ENCODE measurements around the gene NIPBL. TPM values are rescaled to one million over a fixed set of nuclear protein-coding genes. Genes with fewer than 3 reads are reported as not detected.

NIPBL gene
- total and polyA plus RNA-seq, 2 of the 8 experiments (the other 6 are each of a cell fraction or from before 2014, with no cell fraction given): 21.1 to 53.5 TPM

DNA sequence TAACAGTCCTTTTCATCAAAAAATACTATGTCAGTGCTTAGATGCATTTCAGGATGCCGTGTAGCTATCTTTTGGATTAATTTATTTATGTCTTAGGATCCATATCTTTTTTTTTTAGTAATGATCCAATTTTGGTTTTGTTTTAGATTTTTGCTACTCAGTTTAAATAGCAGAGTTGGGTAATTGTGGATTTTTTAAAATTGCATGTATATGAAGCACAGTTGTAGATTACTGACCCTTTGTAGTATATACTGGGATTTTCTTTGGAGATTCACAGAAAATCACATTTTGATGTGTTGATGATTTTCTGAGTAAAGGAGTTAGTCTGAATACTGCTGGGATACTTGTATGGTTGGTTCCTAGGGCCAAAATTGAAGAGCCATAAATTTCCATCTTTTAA is 111.8 kb downstream of the NIPBL start:
- H3K56ac ChIP-seq (replicated peaks; ENCODE audit: insufficient read length, low read depth, low read length): no peak overlapping the region
- H3K9me3 ChIP-seq (ENCODE audit: insufficient read depth in 2 of 2, low read depth in 1 of 2, low read length in 1 of 2): no peaks in the 10 kb centered on the region
- H3K27ac ChIP-seq (ENCODE audit: low read depth, low read length): no peak overlapping the region
- POLR2A ChIA-PET (ENCODE audit: partially characterized antibody): no interaction called here
- no peaks in the 10 kb centered on the region for H3K79me1 ChIP-seq (ENCODE audit: low read depth, low read length)
- peaks cover 0 to 2% of the 10 kb centered on the region in 2 experiments for H4K20me1 ChIP-seq (replicated peaks in 1 of 2; ENCODE audit: control insufficient read depth in 1 of 2, insufficient read depth in 2 of 2, low read length in 2 of 2)
- no peak overlapping the region for H4K5ac ChIP-seq (ENCODE audit: insufficient read length, low read depth, low read length)
- H3K4ac ChIP-seq (replicated peaks; ENCODE audit: insufficient read length, low read depth, low read length): no peak overlapping the region
- H4K91ac ChIP-seq (replicated peaks; ENCODE audit: insufficient read length, low read length): no peak overlapping the region
- no peak overlapping the region for H3K14ac ChIP-seq (ENCODE audit: insufficient read length)
- H3K4me3 ChIP-seq (ENCODE audit: extremely low read depth in 1 of 4, insufficient read depth in 2 of 4, low read depth in 3 of 4, low read length in 4 of 4): no peak overlapping the region
- 90% methylated on average over 1 of the region's 1 CpG; no CpG with 5 or more reads in 1 of the 2 experiments for WGBS, 2 experiments (ENCODE audit: extremely low coverage in 1 of 2, insufficient coverage in 1 of 2, insufficient read length in 1 of 2, insufficient replicate concordance in 2 of 2, low coverage in 1 of 2, low lambda C conversion rate in 2 of 2, missing lambda C conversion rate in 1 of 2)
- no peak for FAIRE-seq
- DNase-seq (ENCODE audit: low read depth in 1 of 2, low spot score in 2 of 2): no peak
- H3K4me1 ChIP-seq (replicated peaks in 1 of 4; ENCODE audit: control insufficient read depth in 3 of 4, insufficient read depth in 4 of 4, low read length in 3 of 4): no peaks in the 10 kb centered on the region
- H3K4me2 ChIP-seq (ENCODE audit: insufficient read depth in 1 of 2, low read depth in 2 of 2, low read length in 2 of 2): no peak overlapping the region
- no peak overlapping the region for H2AFZ ChIP-seq (ENCODE audit: low read length)
- H3K9ac ChIP-seq (replicated peaks in 1 of 4; ENCODE audit: extremely low read depth in 1 of 4, low read depth in 3 of 4, low read length in 3 of 4): no peak overlapping the region
- H4K8ac ChIP-seq (ENCODE audit: extremely low read depth, insufficient read depth, low read length): no peak overlapping the region
- no peak overlapping the region for H2BK12ac ChIP-seq (ENCODE audit: low read depth, low read length)
- CTCF ChIA-PET (ENCODE audit: partially characterized antibody): no interaction called here
- H3K79me2 ChIP-seq (ENCODE audit: control insufficient read depth in 1 of 2, insufficient read depth in 2 of 2, low read length in 2 of 2): peaks cover 0 to 15% of the 10 kb centered on the region in 2 experiments; a peak in 2 of 4 replicates
- H2BK5ac ChIP-seq (ENCODE audit: low read depth, low read length): no peak overlapping the region
- no peak overlapping the region for H3K18ac ChIP-seq (ENCODE audit: extremely low read depth, low read length)
- H3K27me3 ChIP-seq (replicated peaks in 1 of 4; ENCODE audit: control insufficient read depth in 3 of 4, extremely low read depth in 1 of 4, insufficient read depth in 3 of 4, low read length in 3 of 4): no peaks in the 10 kb centered on the region
- H2BK120ac ChIP-seq (replicated peaks; ENCODE audit: low read depth, low read length): no peak overlapping the region
- H2BK20ac ChIP-seq (ENCODE audit: low read length): no peak overlapping the region
- H2BK15ac ChIP-seq (ENCODE audit: low read length): no peak overlapping the region
- H3K23me2 ChIP-seq (ENCODE audit: low read depth, low read length): no peaks in the 10 kb centered on the region
- H3K23ac ChIP-seq (ENCODE audit: insufficient read length): no peak overlapping the region
- H3K36me3 ChIP-seq (ENCODE audit: control insufficient read depth in 2 of 4, insufficient read depth in 4 of 4, low read length in 3 of 4): peaks cover 0 to 7% (median 2%) of the 10 kb centered on the region in 4 experiments; a peak in 2 of 8 replicates
- no peak overlapping the region for H2AK5ac ChIP-seq (ENCODE audit: low read depth, low read length)
- no peak for TF ChIP-seq KDM5A (IDR thresholded peaks at IDR 0.05; ENCODE audit: low read length)
- no peak for TF ChIP-seq RFX5 (IDR thresholded peaks at IDR 0.05; ENCODE audit: borderline replicate concordance, low read depth, low read length)

Measured in H1 (cell line).